ENCODE results near the gene CBX6.

CBX6 gene

DNA sequence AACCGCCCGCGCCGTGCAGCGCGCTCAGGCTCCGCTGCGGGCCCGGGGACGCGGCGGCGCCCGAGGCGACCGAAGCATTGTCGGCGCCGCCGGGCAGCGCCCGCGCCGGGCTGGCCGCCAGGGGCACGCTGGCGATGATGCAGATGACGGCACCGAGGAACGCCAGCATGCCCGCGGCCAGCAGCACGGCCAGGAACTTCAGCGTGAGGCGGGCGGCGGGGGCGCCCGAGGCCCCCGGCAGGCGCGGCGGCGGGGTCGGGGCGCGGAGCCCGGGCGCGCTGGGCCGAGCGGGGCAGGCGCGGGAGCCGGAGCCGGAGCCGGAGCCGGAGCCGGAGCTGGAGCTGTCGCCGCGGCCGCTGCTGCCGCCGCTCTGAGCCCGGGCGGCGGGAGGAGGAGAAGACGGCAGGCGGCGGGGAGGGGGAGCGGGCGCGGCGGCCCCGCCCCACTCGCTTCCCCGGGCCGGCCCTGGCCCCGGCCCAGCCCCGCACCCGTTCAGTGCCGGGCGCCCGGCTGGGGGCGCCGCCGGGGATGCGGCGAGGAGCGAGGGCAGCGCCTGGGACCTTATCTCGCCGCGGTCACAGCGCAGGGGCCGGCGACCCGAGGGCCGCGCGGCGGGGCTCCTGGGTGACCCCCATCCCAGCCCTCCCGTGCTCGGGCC, 28.2 kb downstream of the CBX6 start, which contains the start of gene NPTXR:
Gene NPTXR, minus strand, starts transcription at position 372 of the 658 bp plus-strand sequence.
- DNase-seq (ENCODE audit: insufficient read length, low spot score) (peak; percentile 41), FAIRE-seq (no peak)
- TF ChIP-seq, protein P1, sequence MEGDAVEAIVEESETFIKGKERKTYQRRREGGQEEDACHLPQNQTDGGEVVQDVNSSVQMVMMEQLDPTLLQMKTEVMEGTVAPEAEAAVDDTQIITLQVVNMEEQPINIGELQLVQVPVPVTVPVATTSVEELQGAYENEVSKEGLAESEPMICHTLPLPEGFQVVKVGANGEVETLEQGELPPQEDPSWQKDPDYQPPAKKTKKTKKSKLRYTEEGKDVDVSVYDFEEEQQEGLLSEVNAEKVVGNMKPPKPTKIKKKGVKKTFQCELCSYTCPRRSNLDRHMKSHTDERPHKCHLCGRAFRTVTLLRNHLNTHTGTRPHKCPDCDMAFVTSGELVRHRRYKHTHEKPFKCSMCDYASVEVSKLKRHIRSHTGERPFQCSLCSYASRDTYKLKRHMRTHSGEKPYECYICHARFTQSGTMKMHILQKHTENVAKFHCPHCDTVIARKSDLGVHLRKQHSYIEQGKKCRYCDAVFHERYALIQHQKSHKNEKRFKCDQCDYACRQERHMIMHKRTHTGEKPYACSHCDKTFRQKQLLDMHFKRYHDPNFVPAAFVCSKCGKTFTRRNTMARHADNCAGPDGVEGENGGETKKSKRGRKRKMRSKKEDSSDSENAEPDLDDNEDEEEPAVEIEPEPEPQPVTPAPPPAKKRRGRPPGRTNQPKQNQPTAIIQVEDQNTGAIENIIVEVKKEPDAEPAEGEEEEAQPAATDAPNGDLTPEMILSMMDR (IDR thresholded peaks at IDR 0.05; ENCODE audit: insufficient read depth, missing control alignments) = no peak

DNA sequence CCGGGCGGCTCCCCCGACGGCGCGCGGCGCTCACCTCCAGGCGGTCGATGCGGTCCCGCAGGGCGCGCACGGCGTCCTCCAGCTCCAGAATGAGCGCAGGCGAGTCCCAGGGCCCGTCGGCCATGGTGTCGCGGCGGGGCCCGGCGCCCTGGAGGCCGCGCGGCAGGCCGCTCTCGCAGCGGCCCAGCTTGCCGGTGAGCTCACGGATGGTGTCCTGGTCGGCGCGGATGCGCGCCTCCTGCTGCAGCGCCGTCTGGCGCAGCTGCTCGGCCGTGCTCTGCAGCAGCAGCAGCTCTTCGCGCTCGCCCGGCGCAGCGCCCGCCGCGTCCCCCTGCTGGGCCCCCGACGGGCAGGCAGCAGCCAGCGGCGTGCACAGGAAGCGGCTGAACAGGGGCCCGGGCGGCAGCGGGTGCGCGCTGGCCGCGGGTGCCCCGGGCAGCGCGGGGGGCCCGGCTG, 28.8 kb downstream of the CBX6 start:
- DNase-seq (ENCODE audit: insufficient read length, low spot score) (peak; percentile 42), FAIRE-seq (no peak)
- TF ChIP-seq, protein P1 (IDR thresholded peaks at IDR 0.05; ENCODE audit: insufficient read depth, missing control alignments) = peak; percentile 11

DNA sequence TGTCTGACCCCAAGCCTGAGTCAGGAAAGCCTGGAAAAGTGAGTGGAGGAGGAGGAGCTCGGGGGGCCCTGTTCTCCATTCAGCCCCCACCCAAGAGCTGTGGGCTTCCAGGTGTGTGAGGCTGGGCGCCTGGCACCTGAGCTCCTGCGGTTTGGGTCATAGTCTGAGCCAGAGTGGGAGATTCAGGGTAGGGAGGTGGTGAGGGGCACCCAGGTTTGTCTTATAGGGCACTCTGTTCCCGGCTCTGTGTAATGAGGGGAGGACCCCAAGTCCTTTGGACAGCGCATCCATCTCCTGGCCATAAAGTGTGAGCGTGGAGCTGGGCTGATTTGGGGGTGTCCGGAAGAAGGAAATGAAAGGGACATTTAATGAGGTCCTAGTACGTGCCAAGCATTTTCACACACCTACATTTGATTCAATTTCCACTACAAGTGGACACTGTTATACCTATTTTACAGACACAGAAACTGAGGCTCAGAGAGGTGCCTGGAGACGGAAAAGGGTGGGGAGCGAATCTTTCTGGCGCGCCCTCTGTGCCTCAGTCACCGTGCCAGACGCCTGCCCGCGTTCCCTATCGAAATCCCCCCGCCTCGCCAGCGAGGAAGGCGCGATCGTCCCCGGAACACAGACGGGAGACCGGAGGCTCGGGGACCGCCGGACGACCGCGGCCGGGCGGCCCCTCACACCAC, 29.4 kb downstream of the CBX6 start:
- TF ChIP-seq, protein P1 (IDR thresholded peaks at IDR 0.05; ENCODE audit: insufficient read depth, missing control alignments) = no peak
- DNase-seq (ENCODE audit: insufficient read length, low spot score) = no peak
- FAIRE-seq = no peak

DNA sequence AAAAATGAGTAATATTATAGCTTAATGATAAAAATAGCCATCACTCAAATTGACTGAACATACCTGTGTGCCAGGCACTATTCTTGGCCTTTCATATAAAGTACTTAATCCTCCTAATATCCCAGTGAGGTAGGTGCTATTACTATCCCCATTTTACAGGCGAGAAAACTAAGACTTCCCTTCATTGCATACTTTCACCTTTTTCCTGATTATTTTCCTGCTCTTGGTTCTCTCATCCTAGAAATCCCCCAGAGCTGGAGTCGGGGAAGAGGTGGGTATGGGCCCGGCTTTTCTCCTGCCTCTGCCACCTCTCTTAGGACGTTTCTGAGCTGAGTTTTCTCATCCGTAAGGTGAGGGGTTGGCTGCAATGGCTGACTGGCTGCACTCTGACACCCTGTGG, 30.4 kb downstream of the CBX6 start:
- TF ChIP-seq, protein P1 (IDR thresholded peaks at IDR 0.05; ENCODE audit: insufficient read depth, missing control alignments) = no peak
- DNase-seq (ENCODE audit: insufficient read length, low spot score) (no peak), FAIRE-seq (no peak)

DNA sequence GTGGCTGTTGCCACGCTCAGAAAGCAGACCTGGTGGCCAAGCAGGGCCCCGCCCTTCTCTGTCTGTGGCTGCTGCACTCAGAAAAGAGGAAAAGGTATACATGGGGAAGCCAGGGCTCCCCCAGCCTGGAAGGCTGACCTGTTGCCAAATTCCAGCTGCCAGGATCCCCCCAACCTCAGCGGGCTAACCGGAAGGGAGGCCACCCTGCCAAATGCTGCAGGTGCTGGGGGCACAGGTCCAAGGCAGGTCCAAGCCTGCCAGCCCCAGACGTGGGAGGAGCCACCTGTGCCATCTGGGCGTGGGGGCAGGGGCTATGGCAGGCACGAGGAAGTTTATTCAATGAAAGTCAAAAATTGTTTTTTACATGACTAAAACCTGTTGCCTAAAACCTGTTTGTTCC, 30.8 kb downstream of the CBX6 start:
- FAIRE-seq (no peak), DNase-seq (ENCODE audit: insufficient read length, low spot score) (no peak)
- TF ChIP-seq, protein P1 (IDR thresholded peaks at IDR 0.05; ENCODE audit: insufficient read depth, missing control alignments) = no peak

DNA sequence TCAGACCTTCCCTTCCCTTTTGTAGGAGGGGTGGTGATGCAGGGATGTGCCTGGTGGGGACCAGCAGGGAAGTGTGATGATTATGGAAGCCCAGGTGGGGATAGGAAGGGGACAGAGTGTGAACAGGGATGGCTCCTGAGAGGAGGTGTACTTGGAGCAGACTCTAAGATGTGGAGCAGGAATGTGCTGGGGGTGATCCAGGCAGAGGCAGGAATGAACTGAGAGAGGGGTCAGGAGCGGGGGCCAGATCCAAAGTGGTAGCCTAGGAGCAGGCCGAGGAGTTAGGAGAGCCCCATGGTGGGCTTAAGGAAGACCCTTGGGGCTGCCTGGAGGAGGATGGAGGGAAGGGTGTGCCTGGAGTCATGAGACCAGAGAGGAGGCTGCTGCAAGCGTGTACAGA, 31.9 kb downstream of the CBX6 start:
- no peak for DNase-seq (ENCODE audit: insufficient read length, low spot score)
- TF ChIP-seq, protein P1 (IDR thresholded peaks at IDR 0.05; ENCODE audit: insufficient read depth, missing control alignments) = no peak
- no peak for FAIRE-seq

DNA sequence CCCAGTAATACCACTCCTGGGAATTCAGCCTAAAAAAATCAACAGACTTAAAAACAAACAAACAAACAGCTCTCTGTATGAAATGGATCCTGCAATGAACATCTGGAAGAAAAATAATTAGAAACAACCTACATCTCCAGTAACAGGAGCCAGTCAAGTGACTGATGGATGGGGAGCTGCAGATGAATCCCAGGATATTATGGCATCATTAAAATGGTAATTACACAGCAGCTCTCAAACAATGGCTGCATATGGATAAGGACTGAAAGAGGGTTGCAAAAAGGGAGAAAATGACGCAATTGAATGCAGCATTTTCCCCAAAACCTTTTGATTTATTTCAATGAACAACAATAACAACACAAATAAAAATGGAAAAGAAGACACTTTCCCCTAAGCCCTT, 32.3 kb downstream of the CBX6 start:
- TF ChIP-seq, protein P1 (IDR thresholded peaks at IDR 0.05; ENCODE audit: insufficient read depth, missing control alignments) = no peak
- FAIRE-seq (no peak), DNase-seq (ENCODE audit: insufficient read length, low spot score) (no peak)

Data from D721Med (cell line).